ENCODE data around the gene VASH2.
A peak's percentile ranks its signal among the peaks of the same experiment; 100 is the strongest.
"Not testable (repeated sequence)": the region's sequence is repeated elsewhere in the genome, so short reads cannot be mapped to it uniquely, and the experiment has no call there.

VASH2 gene

GRCh38 chr1:212950243-212951125, at the start of gene VASH2:
Gene VASH2, plus strand, starts transcription at chr1:212950541. Its CDS starts 1,002 bp downstream, at chr1:212951543.
- peak; percentile 75 for DNase-seq

DNA sequence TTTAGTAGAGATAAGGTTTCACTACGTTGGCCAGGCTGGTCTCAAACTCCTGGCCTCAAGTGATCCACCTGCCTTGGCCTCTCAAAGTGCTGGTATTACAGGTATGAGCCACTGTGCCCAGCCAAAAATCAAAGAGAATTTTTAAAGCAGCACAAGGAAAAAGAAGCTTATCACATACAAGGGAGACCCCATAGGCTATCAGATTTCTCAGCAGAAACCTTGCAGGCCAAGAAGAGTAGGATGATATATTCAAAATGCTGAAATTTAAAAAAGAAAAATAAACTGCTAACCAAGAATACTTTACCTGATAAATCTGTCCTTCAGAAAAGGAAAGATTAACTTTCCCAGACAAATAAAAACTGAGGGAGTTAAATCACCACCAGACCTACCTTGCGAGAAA, 49.1 kb upstream of the VASH2 start:
- DNase-seq: no peak

DNA sequence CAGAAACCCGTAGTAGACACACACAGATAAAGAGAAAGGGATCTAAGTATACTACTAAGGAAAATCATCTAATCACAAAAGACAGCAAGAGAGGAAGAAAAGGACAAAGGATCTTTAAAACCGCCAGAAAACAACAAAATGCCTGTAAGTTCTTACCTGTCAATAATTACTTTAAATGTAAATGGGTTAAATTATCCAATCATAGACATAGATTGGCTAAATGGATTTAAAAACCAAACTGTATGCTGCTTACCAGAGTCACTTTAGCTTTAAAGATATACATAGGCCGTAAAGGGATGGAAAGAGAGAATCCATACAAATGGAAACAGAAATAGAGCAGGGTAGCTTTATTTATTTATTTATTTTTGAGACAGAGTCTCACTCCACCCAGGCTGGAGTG, 48.3 kb upstream of the VASH2 start:
- DNase-seq: no peak

DNA sequence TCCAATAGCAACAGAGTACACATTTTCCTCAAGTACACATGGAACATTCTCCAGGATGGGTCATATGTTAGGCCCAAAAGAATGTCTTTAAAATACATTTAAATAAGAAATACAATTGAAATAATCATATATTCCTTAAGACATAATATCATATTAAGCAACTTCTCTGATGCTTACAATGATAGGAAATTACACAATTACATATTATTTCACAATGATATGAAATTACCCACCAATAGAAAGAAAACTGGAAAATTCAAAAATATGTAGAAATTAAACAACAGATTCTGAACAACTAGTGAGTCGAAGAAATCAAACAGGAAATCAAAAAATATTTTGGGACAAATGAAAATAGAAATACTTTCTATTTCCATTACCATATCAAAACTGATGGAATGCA, 46.7 kb upstream of the VASH2 start:
- no peak for DNase-seq

GRCh38 chr1:212908071-212908470, 42.3 kb upstream of the VASH2 start:
- not testable (repeated sequence) for DNase-seq

GRCh38 chr1:212908971-212909370, 41.4 kb upstream of the VASH2 start:
- DNase-seq: no peak

DNA sequence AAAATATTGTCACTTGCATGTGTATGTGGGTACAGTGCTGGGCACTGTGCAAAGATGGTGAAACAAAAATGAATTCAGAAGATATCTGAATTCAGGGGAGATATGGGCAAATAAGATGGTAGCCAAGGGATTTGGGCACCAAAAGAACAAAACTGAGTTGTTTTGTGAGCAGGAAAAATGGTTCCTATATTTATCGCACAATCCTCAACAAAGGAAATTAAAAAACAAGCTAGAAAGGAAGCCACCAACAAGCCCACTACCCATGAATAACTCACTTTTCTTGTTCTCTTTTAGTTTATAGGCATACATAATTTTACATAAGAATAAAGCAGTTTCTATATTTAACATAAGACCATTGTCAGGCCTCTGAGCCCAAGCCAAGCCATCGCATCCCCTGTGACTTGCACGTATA, 40.7 kb upstream of the VASH2 start:
- DNase-seq: no peak

GRCh38 chr1:212910213-212910612, 40.1 kb upstream of the VASH2 start:
- DNase-seq: not testable (repeated sequence)

- not testable (repeated sequence) for DNase-seq
Observed at GRCh38 chr1:212913638-212914037, 36.7 kb upstream of the VASH2 start.

DNA sequence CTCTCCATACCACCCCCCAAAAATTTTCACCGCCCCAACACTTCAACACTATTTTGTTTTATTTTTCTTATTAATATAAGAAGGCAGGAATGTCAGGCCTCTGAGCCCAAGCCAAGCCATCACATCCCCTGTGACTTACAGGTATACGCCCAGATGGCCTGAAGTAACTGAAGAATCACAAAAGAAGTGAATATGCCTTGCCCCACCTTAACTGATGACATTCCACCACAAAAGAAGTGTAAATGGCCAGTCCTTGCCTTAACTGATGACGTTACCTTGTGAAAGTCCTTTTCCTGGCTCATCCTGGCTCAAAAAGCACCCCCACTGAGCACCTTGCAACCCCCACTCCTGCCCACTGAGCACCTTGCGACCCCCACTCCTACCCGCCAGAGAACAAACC, 36.2 kb upstream of the VASH2 start:
- not testable (repeated sequence) for DNase-seq

GRCh38 chr1:212914789-212915188, 35.6 kb upstream of the VASH2 start:
- DNase-seq: no peak

- no peak for DNase-seq
Observed at GRCh38 chr1:212915245-212916091, 34.9 kb upstream of the VASH2 start.

GRCh38 chr1:212916481-212917133, 33.7 kb upstream of the VASH2 start:
- no peak for DNase-seq

GRCh38 chr1:212917134-212917485, 33.2 kb upstream of the VASH2 start:
- DNase-seq: no peak

DNA sequence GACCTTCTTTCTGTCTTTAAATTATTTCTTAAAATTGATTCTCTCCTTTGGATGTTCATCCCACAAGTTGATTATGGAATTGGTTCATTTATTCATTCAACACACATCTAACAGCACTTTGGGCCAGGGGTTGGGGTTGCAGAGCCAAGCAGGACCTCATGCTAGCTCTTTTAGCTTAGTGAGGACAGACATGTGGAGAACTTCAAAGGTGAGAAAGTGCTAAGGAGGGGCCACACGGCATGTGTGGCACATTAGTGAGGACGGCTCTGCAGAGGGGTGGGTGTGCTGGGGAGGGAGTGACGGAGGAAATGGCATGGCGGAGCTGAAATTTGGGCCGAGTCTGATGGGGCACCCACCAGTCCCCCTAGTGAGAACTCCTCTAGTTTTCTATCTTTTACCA, 32.5 kb upstream of the VASH2 start:
- no peak for DNase-seq

DNA sequence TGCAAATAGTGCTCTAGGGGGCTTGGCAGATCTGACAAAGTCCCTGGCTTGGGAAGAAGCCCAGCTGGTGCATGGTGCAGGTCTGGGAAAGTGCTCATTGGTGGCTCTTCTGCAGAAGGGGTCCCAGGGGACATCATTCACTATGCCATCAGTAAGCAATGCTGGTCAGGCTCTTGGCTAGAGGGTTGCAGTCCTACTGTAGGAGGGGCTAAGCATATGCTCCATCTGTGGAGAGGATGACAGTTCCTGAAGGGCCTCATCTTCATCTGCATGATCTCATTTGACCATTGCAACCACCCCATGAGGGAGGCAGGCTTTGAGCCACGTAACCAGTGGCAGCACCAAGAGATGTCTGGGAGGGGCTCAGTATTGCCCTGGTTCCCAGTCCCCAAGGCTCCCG, 31.5 kb upstream of the VASH2 start:
- no peak for DNase-seq

- no peak for DNase-seq
Observed at GRCh38 chr1:212920246-212920645, 30.1 kb upstream of the VASH2 start.

DNA sequence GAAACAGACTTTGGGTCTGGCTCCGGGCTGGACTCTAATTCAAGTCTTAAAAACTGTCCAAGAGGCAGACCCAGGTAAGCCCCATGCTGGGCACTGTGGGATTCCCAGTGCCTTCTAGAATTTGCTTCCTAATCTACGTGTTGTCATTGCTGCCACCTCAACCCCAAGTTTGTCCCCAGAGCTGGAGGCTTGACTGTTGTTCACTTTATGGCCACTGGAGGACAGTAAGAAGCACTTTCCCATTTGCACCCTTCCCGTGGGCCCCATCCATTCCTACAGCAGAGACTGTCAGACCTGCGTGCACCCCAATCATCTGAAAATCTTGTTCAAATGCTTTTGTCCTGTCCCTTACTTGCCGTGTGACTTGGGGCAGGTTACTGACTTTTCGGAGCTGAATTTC, 29.4 kb upstream of the VASH2 start:
- no peak for DNase-seq

DNA sequence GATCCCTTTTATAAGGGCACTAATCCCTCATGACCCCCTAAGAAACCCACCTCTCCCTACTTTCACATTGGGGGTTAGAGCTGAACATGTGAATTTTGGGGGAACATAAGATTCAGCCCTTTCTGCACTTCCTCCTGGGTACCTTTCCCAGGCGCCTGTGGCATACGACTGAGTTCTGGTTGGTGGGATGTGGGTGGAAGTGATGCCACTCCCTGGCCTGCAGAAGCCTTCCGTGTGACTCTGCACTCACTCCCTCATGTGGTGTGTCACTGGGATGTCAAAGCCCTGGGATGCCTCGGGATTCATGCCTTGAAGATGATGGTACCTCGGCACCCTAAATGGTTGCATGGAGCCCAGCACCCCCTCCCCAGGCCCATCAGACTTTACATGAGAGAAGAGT, 28.3 kb upstream of the VASH2 start:
- DNase-seq: no peak

- no peak for DNase-seq
Observed at GRCh38 chr1:212926372-212926771, 24.0 kb upstream of the VASH2 start.

DNA sequence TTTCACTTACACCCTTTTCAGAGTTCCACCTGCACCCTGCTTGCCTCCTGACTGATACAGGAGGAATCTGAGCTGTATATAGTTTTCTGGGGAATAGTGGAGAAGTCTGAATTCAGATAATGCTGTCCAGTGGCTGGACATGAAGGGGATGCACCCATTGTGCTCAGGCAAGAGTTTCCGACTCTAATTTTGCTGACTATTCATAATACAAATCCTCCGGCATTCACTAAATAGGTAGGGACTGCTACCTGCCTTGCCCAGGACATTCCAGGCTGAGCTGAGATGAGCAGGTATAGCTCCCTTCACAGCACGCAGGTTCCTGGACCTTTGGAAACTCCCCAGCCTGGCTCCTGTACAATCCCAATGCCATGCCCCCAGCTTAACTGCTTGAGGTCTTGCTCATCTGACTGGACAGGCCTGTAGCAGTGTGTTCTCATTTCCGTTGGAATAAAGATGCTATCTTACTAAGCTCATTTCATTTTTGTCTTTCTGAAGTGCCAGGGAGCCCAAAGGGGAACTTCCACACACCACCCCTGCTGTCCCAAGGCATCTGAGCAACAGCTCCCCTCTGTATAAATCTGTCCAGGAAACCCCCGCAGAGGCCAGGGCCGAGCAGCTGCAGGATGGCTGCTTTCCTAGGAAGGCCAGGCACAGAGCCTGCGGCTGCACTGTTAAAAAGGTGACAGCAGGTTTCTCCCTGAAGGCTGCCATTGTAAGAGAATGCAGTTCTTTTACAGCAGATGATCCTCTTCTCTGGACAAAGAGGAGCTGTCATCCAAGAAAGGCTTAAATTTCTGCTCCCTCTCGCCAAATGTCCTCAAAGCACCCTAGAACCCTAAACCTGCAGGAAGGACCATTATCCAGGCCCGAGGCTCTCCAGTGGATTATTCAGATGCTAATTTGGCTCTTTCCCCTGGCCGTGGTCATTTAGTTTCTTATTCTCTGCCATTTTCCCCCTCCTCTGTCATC, 21.7 kb upstream of the VASH2 start:
- DNase-seq: no peak

GRCh38 chr1:212930986-212931678, 19.2 kb upstream of the VASH2 start:
- DNase-seq: no peak
